Subcutaneous adipose tissue (tissue), 4 donors: ENCODE data around the gene NR6A1. TPM values are rescaled to one million over a fixed set of nuclear protein-coding genes. Genes with fewer than 3 reads are reported as not detected.

ENCODE experiments used
- total RNA-seq, 4 donors: library from RNA; depleted of rRNA; stranded (reverse); fragments of >200 nt; gene quantifications; one replicate each; pipeline ENCODE4 v1.1.0, GENCODE V29; 2016
- TF ChIP-seq, protein P1 (sequence below): fragments of 450-650 bp; IDR thresholded peaks from one replicate; pipeline ENCODE4 v1.5.1; 2016; ENCODE audit warnings: low read depth, mild to moderate bottlenecking, control low read depth, antibody characterized with exemption, moderate library complexity

The NR6A1 gene
- total RNA-seq, 4 donors from 2014 or later, result 0.65 to 4.4 (median 1.6) TPM

DNA sequence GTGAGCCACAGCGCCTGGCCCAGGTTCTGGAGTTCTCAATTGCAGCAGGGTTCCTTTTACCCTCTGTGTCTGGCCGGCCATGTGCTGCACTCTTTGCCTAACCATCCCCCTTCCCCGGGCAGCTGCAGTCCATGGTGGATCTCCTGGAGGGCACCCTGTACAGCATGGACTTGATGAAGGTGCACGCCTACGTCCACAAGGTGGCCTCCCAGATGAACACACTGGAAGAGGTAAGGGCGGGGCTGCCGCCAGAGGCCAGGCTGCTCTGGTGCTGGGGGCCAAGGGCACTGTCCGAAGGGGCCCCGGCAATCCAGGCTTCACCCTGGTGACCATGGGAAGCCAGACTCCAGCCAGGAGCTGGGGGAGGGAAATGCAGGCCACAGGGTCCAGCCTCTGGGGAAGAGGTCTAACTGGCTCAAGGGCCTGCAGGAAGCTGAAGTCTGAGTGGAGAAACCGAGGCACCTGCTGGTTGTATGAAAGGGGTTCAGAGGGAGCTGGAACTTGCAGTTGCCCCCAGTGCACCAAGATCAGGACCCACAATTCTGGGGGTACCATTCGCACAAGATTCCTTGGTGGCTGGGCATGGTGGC is 23.9 kb upstream of the NR6A1 start:
- TF ChIP-seq, protein P1, sequence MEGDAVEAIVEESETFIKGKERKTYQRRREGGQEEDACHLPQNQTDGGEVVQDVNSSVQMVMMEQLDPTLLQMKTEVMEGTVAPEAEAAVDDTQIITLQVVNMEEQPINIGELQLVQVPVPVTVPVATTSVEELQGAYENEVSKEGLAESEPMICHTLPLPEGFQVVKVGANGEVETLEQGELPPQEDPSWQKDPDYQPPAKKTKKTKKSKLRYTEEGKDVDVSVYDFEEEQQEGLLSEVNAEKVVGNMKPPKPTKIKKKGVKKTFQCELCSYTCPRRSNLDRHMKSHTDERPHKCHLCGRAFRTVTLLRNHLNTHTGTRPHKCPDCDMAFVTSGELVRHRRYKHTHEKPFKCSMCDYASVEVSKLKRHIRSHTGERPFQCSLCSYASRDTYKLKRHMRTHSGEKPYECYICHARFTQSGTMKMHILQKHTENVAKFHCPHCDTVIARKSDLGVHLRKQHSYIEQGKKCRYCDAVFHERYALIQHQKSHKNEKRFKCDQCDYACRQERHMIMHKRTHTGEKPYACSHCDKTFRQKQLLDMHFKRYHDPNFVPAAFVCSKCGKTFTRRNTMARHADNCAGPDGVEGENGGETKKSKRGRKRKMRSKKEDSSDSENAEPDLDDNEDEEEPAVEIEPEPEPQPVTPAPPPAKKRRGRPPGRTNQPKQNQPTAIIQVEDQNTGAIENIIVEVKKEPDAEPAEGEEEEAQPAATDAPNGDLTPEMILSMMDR, result no peak

DNA sequence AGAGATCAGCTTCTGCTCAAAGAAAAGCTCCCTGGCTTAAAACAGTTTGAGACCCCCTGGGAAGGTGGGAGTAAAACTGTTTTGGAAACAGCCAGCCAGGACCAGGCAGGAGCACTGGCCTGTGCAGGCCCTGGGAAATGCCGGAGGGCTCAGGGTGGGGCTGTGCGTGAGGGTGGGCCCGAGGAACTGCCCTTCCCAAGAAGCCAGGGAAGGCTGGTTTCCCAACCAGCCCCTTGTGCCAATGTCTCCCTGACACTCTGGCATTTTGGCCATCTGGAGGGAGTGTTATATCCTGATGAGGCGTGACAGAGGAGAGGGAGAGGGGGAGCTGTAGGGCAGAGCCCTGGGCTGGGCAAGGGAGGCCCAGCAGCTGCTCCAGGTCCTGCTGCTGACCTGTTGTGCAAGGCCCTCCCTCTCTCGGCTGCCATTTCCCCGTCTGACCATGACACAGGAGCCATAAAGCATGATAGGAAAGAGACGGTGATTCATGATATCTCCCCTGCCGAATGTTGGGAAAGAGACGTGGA is 22.0 kb upstream of the NR6A1 start:
- TF ChIP-seq, protein P1, result no peak

DNA sequence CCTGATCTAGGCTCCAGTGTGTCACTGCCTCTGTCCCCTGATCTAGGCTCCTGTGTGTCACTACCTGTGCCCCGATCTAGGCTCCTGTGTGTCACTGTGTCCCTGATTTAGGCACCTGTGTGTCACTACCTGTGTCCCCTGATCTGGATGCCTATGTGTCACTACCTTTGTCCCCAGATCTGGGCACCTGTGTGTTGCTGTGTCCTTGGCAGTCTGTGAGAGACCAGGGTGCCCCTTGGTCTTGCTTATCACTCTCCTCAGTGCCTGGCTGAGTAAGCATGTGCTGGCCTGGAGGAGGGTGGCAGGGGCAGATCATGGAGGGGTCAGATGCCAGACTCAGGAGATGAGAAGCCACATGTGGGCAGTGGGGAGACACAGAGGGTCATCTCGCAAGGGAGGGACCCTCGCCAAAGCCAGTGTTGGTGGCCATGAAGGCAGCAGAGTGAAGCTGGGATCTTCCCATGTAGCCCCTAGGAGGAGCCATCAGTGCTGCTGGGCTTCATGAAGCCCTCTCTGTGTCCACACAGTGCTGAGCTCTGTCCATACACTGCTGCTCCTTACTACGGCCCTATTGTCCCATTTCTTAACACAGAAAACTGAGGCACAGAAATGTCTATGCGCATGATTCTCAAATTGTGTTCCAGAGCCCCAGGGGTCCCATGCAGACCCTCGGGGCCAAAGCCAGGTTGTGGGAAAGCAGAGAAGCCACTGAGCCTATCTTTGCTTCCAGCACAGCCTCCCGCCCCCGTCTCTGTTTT is 21.3 kb upstream of the NR6A1 start:
- TF ChIP-seq, protein P1, result no peak

DNA sequence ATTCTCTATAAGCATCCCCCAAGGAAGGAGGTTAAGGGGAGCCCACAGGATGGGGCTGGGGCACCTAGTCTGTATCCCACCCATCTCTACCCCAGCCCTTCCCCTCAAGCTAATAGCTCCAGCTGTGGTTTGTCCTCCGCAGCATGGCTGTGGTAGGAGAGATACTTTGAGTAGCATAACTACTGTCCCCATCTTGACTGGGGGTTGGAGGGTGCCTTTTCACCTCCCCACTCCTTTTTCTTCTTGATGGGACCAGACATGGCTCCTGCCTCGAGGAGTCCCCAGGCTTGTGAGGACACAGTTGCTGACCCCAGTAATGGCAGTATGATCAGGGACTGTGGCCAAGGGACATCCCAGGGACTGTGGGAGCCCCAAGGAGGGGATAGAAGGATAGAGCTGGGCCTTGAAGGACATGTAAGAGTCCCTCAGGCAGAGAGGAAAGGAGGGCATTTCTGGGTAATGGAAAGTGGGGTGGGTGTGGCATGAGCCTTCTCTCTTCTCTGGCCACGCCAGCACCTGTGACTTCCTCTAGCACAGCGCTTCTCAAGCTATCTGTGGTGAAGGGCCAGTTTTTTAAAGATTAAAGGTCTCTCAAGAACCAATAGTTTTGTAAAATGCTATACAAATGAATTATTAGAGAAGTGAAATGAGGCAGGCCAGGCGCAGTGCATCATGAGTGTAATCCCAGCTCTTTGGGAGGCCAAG is 19.8 kb upstream of the NR6A1 start:
- TF ChIP-seq, protein P1, result no peak

DNA sequence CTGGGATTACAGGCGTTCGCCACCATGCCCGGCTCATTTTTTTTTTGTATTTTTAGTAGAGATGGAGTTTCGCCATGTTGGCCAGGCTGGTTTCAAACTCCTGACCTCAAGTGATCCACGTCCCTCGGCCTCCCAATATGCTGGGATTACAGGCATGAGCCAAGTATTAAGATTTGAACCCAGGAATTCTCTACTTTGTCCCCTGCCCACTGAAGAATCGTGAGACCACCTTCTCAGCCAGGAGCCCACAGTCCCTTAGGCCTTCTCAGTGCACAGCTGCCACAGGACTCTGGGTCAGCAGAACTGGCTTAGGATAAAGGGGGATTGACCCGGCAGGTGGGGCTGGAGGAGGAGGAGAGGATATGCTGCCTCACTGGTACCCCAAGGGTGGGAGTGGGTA is 19.2 kb upstream of the NR6A1 start:
- TF ChIP-seq, protein P1, result no peak

DNA sequence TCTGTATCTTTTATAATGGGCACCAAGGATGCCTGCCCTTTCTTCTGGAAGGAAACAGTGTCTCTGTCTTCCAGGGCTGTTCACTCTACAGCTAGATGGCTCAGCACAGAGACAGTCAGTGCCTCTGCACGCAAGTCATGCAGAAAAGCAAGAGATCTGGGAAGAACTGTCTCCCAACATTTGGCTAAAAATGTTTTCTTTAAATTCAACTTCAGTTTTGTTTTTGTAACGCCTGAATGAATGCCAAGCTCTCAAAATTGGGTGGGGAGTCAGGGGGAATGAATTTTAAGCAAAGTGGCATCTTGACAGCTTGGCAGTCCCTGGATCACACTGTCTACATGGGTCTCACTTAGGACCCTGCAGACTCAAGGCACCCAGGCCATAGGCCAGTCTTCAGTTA is 18.4 kb upstream of the NR6A1 start:
- TF ChIP-seq, protein P1, result no peak
